NCI-H2107 treated with DMSO at 0.1 percent for 48 hours (cell line): ENCODE data around the gene BEND6.
"Not testable (repeated sequence)": the region's sequence is repeated elsewhere in the genome, so short reads cannot be mapped to it uniquely, and the experiment has no call there.

Experiments
- DNase-seq: peaks from one replicate; lab custom pipeline; 2025; ENCODE audit not compliant: unreplicated experiment; lab: John Stamatoyannopoulos, UW

Gene BEND6

GRCh38 chr6:57026001-57026400 is 71.1 kb downstream of the BEND6 start:
- no peak for DNase-seq

GRCh38 chr6:57027301-57027700 is 72.4 kb downstream of the BEND6 start:
- no peak for DNase-seq

- no peak for DNase-seq
These were observed 74.3 kb downstream of the BEND6 start for GRCh38 chr6:57029213-57029612.

GRCh38 chr6:57033228-57033627 is 78.3 kb downstream of the BEND6 start:
- no peak for DNase-seq

- no peak for DNase-seq
These were observed 80.6 kb downstream of the BEND6 start for GRCh38 chr6:57035549-57035948.

- no peak for DNase-seq
These were observed 84.0 kb downstream of the BEND6 start for GRCh38 chr6:57038906-57039305.

GRCh38 chr6:57040011-57040410 is 85.1 kb downstream of the BEND6 start:
- DNase-seq: no peak

GRCh38 chr6:57044061-57044460 is 89.2 kb downstream of the BEND6 start:
- DNase-seq: not testable (repeated sequence)

- no peak for DNase-seq
These were observed 89.7 kb downstream of the BEND6 start for GRCh38 chr6:57044568-57044967.

- DNase-seq: peak; percentile 43
These were observed 91.7 kb downstream of the BEND6 start, which contains the start of gene KIAA1586 for GRCh38 chr6:57046332-57047256. KIAA1586 (plus strand) TSS chr6:57046693; CDS start chr6:57046756, 63 bp downstream.

GRCh38 chr6:57047257-57047585 is 92.3 kb downstream of the BEND6 start:
- DNase-seq: not testable (repeated sequence)

- not testable (repeated sequence) for DNase-seq
These were observed 93.0 kb downstream of the BEND6 start for GRCh38 chr6:57047859-57048258.

- no peak for DNase-seq
These were observed 93.7 kb downstream of the BEND6 start for GRCh38 chr6:57048577-57048976.

GRCh38 chr6:57063847-57064246 is 108.9 kb downstream of the BEND6 start:
- no peak for DNase-seq

GRCh38 chr6:57064809-57065208 is 109.9 kb downstream of the BEND6 start:
- no peak for DNase-seq

GRCh38 chr6:57068061-57068460 is 113.2 kb downstream of the BEND6 start:
- DNase-seq: no peak

- no peak for DNase-seq
These were observed 114.3 kb downstream of the BEND6 start for GRCh38 chr6:57069228-57069627.

- DNase-seq: no peak
These were observed 115.0 kb downstream of the BEND6 start for GRCh38 chr6:57069920-57070331.

- DNase-seq: no peak
These were observed 117.2 kb downstream of the BEND6 start for GRCh38 chr6:57072108-57072507.

GRCh38 chr6:57074383-57074782 is 119.5 kb downstream of the BEND6 start:
- DNase-seq: no peak

GRCh38 chr6:57075092-57075491 is 120.2 kb downstream of the BEND6 start:
- no peak for DNase-seq
